Vagina (tissue), 2 donors: ENCODE measurements around the gene TMEM269. TPM values are rescaled to one million over a fixed set of nuclear protein-coding genes. Genes with fewer than 3 reads are reported as not detected.

Experiments used
- DNase-seq, 2 donors: peaks; one replicate each; pipeline ENCODE4 v3.0.0-alpha.2; 2017; ENCODE audit errors: extremely low spot score in 2 of 2
- H3K27ac ChIP-seq: fragments of 200-600 bp; sonication (generic); one replicate; pipeline ENCODE4 v1.5.1; 2019
- H3K27me3 ChIP-seq: fragments of 200-600 bp; sonication (generic); one replicate; pipeline ENCODE4 v1.5.1; 2019
- H3K36me3 ChIP-seq, 2 donors: fragments of 200-600 bp; sonication (generic); one replicate each; pipeline ENCODE4 v1.5.1; 2017 to 2019
- H3K4me1 ChIP-seq: fragments of 200-600 bp; sonication (generic); one replicate; pipeline ENCODE4 v1.5.1; 2019
- H3K4me3 ChIP-seq, 2 donors: fragments of 200-600 bp; sonication (generic); 1 replicate in 1 of 2; 2 replicates in 1 of 2; pipeline ENCODE4 v1.5.1; 2016 to 2019
- H3K9me3 ChIP-seq: fragments of 200-600 bp; sonication (generic); one replicate; pipeline ENCODE4 v1.5.1; 2019
- CTCF ChIP-seq, 3 experiments: fragments of 450-650 bp in 2 of 3; fragments of 200-600 bp in 1 of 3; sonication (generic) in 1 of 3; IDR thresholded peaks; one replicate each; pipeline ENCODE4 v1.5.1; 2017 to 2019; ENCODE audit warnings: antibody characterized with exemption in 3 of 3, mild to moderate bottlenecking in 2 of 3, moderate library complexity in 2 of 3
- POLR2A ChIP-seq, 2 donors: fragments of 450-650 bp; IDR thresholded peaks; one replicate each; pipeline ENCODE4 v1.6.1; 2017; ENCODE audit warnings: antibody characterized with exemption in 2 of 2, mild to moderate bottlenecking in 2 of 2, moderate library complexity in 2 of 2
- POLR2AphosphoS5 ChIP-seq, 2 donors: sonication (generic); formaldehyde crosslinking; IDR thresholded peaks; one replicate each; pipeline ENCODE4 v1.9.0; 2017; ENCODE audit warnings: antibody characterized with exemption in 2 of 2, mild to moderate bottlenecking in 2 of 2, low read depth in 1 of 2; ENCODE audit not compliant: insufficient read depth in 1 of 2
- intact Hi-C: fragments of 100-400 bp; cut with DNase I; formaldehyde crosslinking; loops from one replicate; pipeline ENCODE4 v1.15.1; 2023
- total RNA-seq: library from RNA; depleted of rRNA; stranded (reverse); fragments of >200 nt; gene quantifications from one replicate; pipeline ENCODE4 v1.2.3, GENCODE V29; 2016

Gene TMEM269, protein sequence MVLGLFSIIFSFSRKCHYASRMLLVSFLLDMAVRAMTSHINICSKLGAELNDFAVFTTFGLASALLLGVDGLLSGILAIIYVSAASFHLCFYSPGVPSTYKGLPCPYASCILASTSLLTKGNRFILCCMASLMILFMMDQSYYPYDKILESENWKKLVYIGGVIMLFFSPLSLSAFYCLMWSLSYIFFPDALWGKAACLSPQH
- total RNA-seq = not detected

DNA sequence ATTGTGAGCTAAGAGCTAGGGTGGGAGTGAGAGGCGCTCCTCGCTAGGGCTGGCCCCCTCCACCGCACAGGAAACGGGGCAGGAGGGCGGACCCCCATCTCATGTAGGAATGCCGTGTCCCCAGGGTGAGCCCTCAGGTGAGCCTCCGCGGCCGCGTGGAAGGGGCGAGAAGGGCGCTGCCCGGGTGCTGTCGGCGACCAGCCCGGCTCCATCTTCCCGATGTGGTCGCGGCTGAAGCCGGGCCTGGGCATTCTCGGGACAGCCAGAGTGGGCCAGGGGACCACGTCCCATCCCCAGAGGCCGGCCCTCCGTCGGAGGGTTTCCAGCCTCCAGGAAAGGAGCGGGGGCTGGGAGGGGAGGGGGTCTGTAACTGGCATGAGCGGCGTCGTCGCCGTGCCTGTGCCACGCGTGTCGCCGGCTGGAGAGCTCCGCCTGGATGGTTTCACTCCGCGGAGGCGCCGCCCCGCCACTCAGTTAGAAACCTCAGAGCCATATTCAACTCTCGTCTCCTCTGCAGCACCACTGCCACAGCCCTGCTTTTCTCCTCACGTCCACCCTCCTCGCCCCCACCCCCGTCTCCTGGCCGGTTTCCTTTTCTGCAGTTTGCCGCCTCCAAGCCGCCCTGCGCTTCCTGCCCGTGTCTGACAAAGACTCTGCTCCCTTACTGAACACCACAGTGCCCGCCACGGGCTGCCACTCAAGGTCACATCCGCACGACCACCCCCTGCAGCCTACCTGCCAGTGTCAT lies at the start of gene TMEM269:
TSS of gene TMEM269 (plus strand) at position 46 of the 748 bp plus-strand sequence. CDS start 4,903 bp downstream, outside the sequence.
- Histone ChIP-seq H3K27ac (no peak within 1 kb of the TSS), H3K36me3 (no peaks in the 10 kb centered on the region), H3K9me3 (no peaks in the 10 kb centered on the region), H3K27me3 (no peaks in the 10 kb centered on the region), H3K4me1 (peaks cover 19% of the 10 kb centered on the region), H3K4me3 (peak within 1 kb of the TSS; percentile 45 to 48)
- intact Hi-C loops = loop anchor here (5.0 kb wide), 1 partner anchor 442 kb away; no protein-coding TSS in a partner anchor
- DNase-seq = no peak
- TF ChIP-seq CTCF (IDR thresholded peaks at IDR 0.05) (no peak), POLR2AphosphoS5 (IDR thresholded peaks at IDR 0.05; ENCODE audit: insufficient read depth in 1 of 2, low read depth in 1 of 2) (peak in 1 of 2 donors; percentile 35)

GRCh38 chr1:42735056-42735455 lies 49.7 kb upstream of the TMEM269 start:
- H3K4me3 ChIP-seq = no peak overlapping the region
- no peaks in the 10 kb centered on the region for H3K27me3 ChIP-seq
- no peaks in the 10 kb centered on the region for H3K36me3 ChIP-seq
- DNase-seq = no peak
- intact Hi-C loops = no loop called here
- peaks cover 19% of the 10 kb centered on the region for H3K4me1 ChIP-seq
- H3K9me3 ChIP-seq = no peaks in the 10 kb centered on the region
- no peak for TF ChIP-seq CTCF (IDR thresholded peaks at IDR 0.05)
- no peak for TF ChIP-seq POLR2A (IDR thresholded peaks at IDR 0.05)
- TF ChIP-seq POLR2AphosphoS5 (IDR thresholded peaks at IDR 0.05; ENCODE audit: insufficient read depth in 1 of 2, low read depth in 1 of 2) = no peak
- no peak overlapping the region for H3K27ac ChIP-seq

- no peak for DNase-seq
- Histone ChIP-seq H3K4me3 (no peak overlapping the region), H3K27me3 (no peaks in the 10 kb centered on the region), H3K27ac (no peak overlapping the region), H3K9me3 (no peaks in the 10 kb centered on the region), H3K36me3 (no peaks in the 10 kb centered on the region), H3K4me1 (peaks cover 25% of the 10 kb centered on the region)
- no peak for TF ChIP-seq POLR2A (IDR thresholded peaks at IDR 0.05)
- TF ChIP-seq CTCF (IDR thresholded peaks at IDR 0.05) = no peak
- no peak for TF ChIP-seq POLR2AphosphoS5 (IDR thresholded peaks at IDR 0.05; ENCODE audit: insufficient read depth in 1 of 2, low read depth in 1 of 2)
- intact Hi-C loops = no loop called here
Measured at GRCh38 chr1:42735477-42736105, 49.2 kb upstream of the TMEM269 start.

DNA sequence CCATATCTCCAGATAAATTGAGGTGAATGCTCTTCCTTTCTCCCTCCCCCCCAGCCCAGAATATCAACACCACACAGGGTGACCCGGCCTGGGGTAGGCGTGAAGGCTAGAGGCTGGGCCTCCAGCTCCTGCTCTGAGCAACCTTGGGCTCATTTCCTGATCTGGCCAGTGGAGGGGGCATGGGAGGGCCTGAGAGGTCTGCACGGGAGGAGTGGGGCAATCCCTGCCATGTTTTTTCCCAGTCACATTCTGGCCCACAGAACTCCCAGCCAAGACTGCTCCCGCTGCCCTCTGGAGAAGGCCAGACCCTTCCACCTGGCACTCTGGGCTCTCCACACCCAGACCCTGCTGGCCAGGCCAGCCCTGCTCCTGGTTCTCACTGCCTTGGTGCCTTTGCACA lies 48.6 kb upstream of the TMEM269 start:
- intact Hi-C loops = no loop called here
- Histone ChIP-seq H3K4me1 (peaks cover 29% of the 10 kb centered on the region), H3K36me3 (no peaks in the 10 kb centered on the region), H3K4me3 (no peak overlapping the region), H3K27me3 (no peaks in the 10 kb centered on the region), H3K27ac (no peak overlapping the region), H3K9me3 (no peaks in the 10 kb centered on the region)
- DNase-seq = no peak
- TF ChIP-seq CTCF (IDR thresholded peaks at IDR 0.05) = no peak
